B cell (primary cell): ENCODE measurements around the gene KCNT2. TPM values are rescaled to one million over a fixed set of nuclear protein-coding genes. Genes with fewer than 3 reads are reported as not detected.

Source experiments
- ATAC-seq: fragments of 200-7000 bp; cut with Tn5 transposase; one replicate; pipeline ENCODE4 v1.10.0; 2021; ENCODE audit warnings: low read depth, mild to moderate bottlenecking, moderate number of reproducible peaks, moderate library complexity
- CTCF ChIA-PET: fragments of 350-600 bp; sonication (Branson Sonifier 250); formaldehyde crosslinking; loops from one replicate; lab custom pipeline; 2021; ENCODE audit warnings: antibody characterized with exemption, inconsistent platforms; lab: Charles Lee
- POLR2A ChIA-PET: fragments of 350-600 bp; sonication (Branson Sonifier 250); formaldehyde crosslinking; loops from one replicate; lab custom pipeline; 2021; ENCODE audit warnings: antibody characterized with exemption; lab: Charles Lee
- DNase-seq: peaks from one replicate; pipeline ENCODE4 v3.0.0; 2013
- H2AFZ ChIP-seq: 2 replicates; pipeline ENCODE4 v1.6.1; 2012; ENCODE audit warnings: mild to moderate bottlenecking, low read depth, low read length; ENCODE audit not compliant: insufficient read depth, poor library complexity, severe bottlenecking
- H3K27ac ChIP-seq, 2 donors: 1 replicate in 1 of 2; 2 replicates in 1 of 2; pipeline ENCODE4 v1.5.1; 2012 to 2013; ENCODE audit warnings: low read length in 2 of 2, mild to moderate bottlenecking in 2 of 2, moderate library complexity in 1 of 2
- H3K27me3 ChIP-seq, 4 experiments: fragments of 200-600 bp in 1 of 4; sonication (generic) in 1 of 4; replicated peaks in 1 of 4; 1 replicate in 2 of 4; 2 replicates in 2 of 4; pipeline versions ENCODE4 v1.6.1 to v1.7.0; 2013 to 2016; ENCODE audit warnings: low read length in 3 of 4, mild to moderate bottlenecking in 2 of 4, mixed read lengths in 1 of 4, moderate library complexity in 1 of 4; ENCODE audit not compliant: insufficient read depth in 4 of 4, control insufficient read depth in 3 of 4; ENCODE audit errors: control extremely low read depth in 1 of 4
- H3K36me3 ChIP-seq, 2 experiments: replicated peaks in 1 of 2; 1 replicate in 1 of 2; 2 replicates in 1 of 2; pipeline versions ENCODE4 v1.6.1 to v1.7.1; 2013; ENCODE audit warnings: low read length in 1 of 2; ENCODE audit not compliant: insufficient read depth in 2 of 2, control insufficient read depth in 1 of 2; ENCODE audit errors: control extremely low read depth in 1 of 2, extremely low read depth in 1 of 2
- H3K4me1 ChIP-seq, 2 donors: fragments of 200-600 bp in 1 of 2; sonication (generic) in 1 of 2; 1 replicate in 1 of 2; 2 replicates in 1 of 2; pipeline versions ENCODE4 v1.5.1 to v1.6.1; 2013 to 2017; ENCODE audit warnings: low read length in 2 of 2; ENCODE audit not compliant: control insufficient read depth in 2 of 2, insufficient read depth in 2 of 2
- H3K4me2 ChIP-seq: replicated peaks from 2 replicates; pipeline ENCODE3; 2012; ENCODE audit warnings: mild to moderate bottlenecking, low read depth, low read length; ENCODE audit not compliant: poor library complexity, severe bottlenecking
- H3K4me3 ChIP-seq, 5 experiments: fragments of 200-600 bp in 1 of 5; sonication (generic) in 1 of 5; 1 replicate in 3 of 5; 2 replicates in 2 of 5; pipeline versions ENCODE4 v1.5.1 to v1.7.0; 2011 to 2016; ENCODE audit warnings: low read length in 4 of 5, mild to moderate bottlenecking in 4 of 5, low read depth in 2 of 5, control low read depth in 1 of 5, moderate library complexity in 1 of 5; ENCODE audit not compliant: insufficient read depth in 1 of 5; ENCODE audit errors: control extremely low read depth in 1 of 5, extremely low read depth in 1 of 5
- H3K79me2 ChIP-seq: fragments of 200-600 bp; sonication (generic); one replicate; pipeline ENCODE4 v1.6.0; 2016; ENCODE audit warnings: low read length; ENCODE audit not compliant: control insufficient read depth, insufficient read depth
- H3K9ac ChIP-seq: fragments of 200-600 bp; sonication (generic); 2 replicates; pipeline ENCODE4 v1.6.1; 2017; ENCODE audit warnings: mild to moderate bottlenecking, low read length, moderate library complexity
- H3K9me3 ChIP-seq, 3 donors: one replicate each; pipeline versions ENCODE4 v1.6.1 to v1.7.1; 2013; ENCODE audit warnings: low read length in 2 of 3; ENCODE audit not compliant: control insufficient read depth in 2 of 3, insufficient read depth in 1 of 3; ENCODE audit errors: control extremely low read depth in 1 of 3
- H4K20me1 ChIP-seq: 2 replicates; pipeline ENCODE4 v1.6.0; 2012; ENCODE audit warnings: mild to moderate bottlenecking, low read length; ENCODE audit not compliant: insufficient read depth, control insufficient read depth, poor library complexity, severe bottlenecking
- H3K27ac Mint-ChIP-seq: one replicate; pipeline ENCODE4 v1.8.0; 2021; ENCODE audit warnings: mixed read lengths
- H3K27me3 Mint-ChIP-seq: one replicate; pipeline ENCODE4 v1.8.0; 2021; ENCODE audit warnings: mixed read lengths
- H3K4me1 Mint-ChIP-seq: one replicate; pipeline ENCODE4 v1.8.0; 2021; ENCODE audit warnings: mixed read lengths
- H3K4me3 Mint-ChIP-seq: one replicate; pipeline ENCODE4 v1.8.0; 2021; ENCODE audit warnings: mixed read lengths
- H3K9me3 Mint-ChIP-seq: one replicate; pipeline ENCODE4 v1.8.0; 2022; ENCODE audit warnings: mixed read lengths; ENCODE audit not compliant: insufficient read depth
- CTCF ChIP-seq: fragments of 200-600 bp; IDR thresholded peaks from one replicate; pipeline ENCODE4 v1.8.0; 2022; ENCODE audit warnings: antibody characterized with exemption, mild to moderate bottlenecking
- EZH2 ChIP-seq: IDR thresholded peaks from 2 replicates; pipeline ENCODE4 v1.6.1; 2012; ENCODE audit warnings: borderline replicate concordance, low read depth, mild to moderate bottlenecking, moderate library complexity, low read length; ENCODE audit not compliant: insufficient read depth, poor library complexity, severe bottlenecking
- WGBS: methylation state at CpG from one replicate; pipeline ENCODE4 v1.1.5; 2013; ENCODE audit warnings: missing lambda C conversion rate; ENCODE audit not compliant: insufficient coverage; 5-methylcytosine and 5-hydroxymethylcytosine counted together
- intact Hi-C: fragments of 100-400 bp; cut with micrococcal nuclease; formaldehyde crosslinking; loops from one replicate; pipeline ENCODE4 v1.10.0; 2022
- polyA plus RNA-seq: library from polyadenylated mRNA; depleted of rRNA; stranded (reverse); fragments of >200 nt; gene quantifications from 2 replicates; pipeline ENCODE4 v1.2.3, GENCODE V29; 2012
- total RNA-seq, 2 donors: library from RNA; stranded (reverse); fragments of 120-200 nt in 1 of 2; gene quantifications; 1 replicate in 1 of 2; 2 replicates in 1 of 2; pipeline versions ENCODE4 v1.2.3 to v1.2.4, GENCODE V29; 2013 to 2022

Gene KCNT2
- total and polyA plus RNA-seq, 2 donors (not counting 1 experiment from before 2014, with no cell fraction given): not detected

- Mint-ChIP-seq H3K9me3 (no peaks in the 10 kb centered on the region), H3K4me3 (no peak overlapping the region), H3K27ac (no peak overlapping the region), H3K4me1 (no peaks in the 10 kb centered on the region), H3K27me3 (no peaks in the 10 kb centered on the region)
- Histone ChIP-seq H3K27ac (no peak overlapping the region), H3K79me2 (no peaks in the 10 kb centered on the region), H3K9ac (no peak overlapping the region), H3K4me2 (no peak overlapping the region), H3K4me1 (no peaks in the 10 kb centered on the region), H2AFZ (no peak overlapping the region), H3K36me3 (no peaks in the 10 kb centered on the region), H3K9me3 (no peaks in the 10 kb centered on the region), H4K20me1 (no peaks in the 10 kb centered on the region), H3K4me3 (no peak overlapping the region), H3K27me3 (no peaks in the 10 kb centered on the region)
- CTCF ChIA-PET: no interaction called here
- no peak for ATAC-seq
- 0% methylated on average over 1 of the region's 7 CpGs for WGBS
- no peak for TF ChIP-seq EZH2
- TF ChIP-seq CTCF: no peak
- DNase-seq: no peak
- POLR2A ChIA-PET: no interaction called here
- intact Hi-C loops: no loop called here
Observed at GRCh38 chr1:196400478-196401451, 207.5 kb downstream of the KCNT2 start.

- no peaks in the 10 kb centered on the region for H3K36me3 ChIP-seq
- no peak for TF ChIP-seq CTCF
- TF ChIP-seq EZH2: no peak
- ATAC-seq (no peak), DNase-seq (no peak)
- CTCF ChIA-PET: no interaction called here
- H3K79me2 ChIP-seq: no peaks in the 10 kb centered on the region
- no peaks in the 10 kb centered on the region for H3K27me3 Mint-ChIP-seq
- WGBS: 80% methylated on average over 1 of the region's 2 CpGs
- H3K9me3 Mint-ChIP-seq: no peaks in the 10 kb centered on the region
- intact Hi-C loops: no loop called here
- POLR2A ChIA-PET: no interaction called here
- H3K4me2 ChIP-seq: no peak overlapping the region
- no peak overlapping the region for H2AFZ ChIP-seq
- no peak overlapping the region for H3K4me3 ChIP-seq
- H4K20me1 ChIP-seq: no peaks in the 10 kb centered on the region
- no peaks in the 10 kb centered on the region for H3K27me3 ChIP-seq
- no peak overlapping the region for H3K27ac Mint-ChIP-seq
- no peaks in the 10 kb centered on the region for H3K9me3 ChIP-seq
- H3K4me1 Mint-ChIP-seq: no peaks in the 10 kb centered on the region
- no peak overlapping the region for H3K9ac ChIP-seq
- H3K27ac ChIP-seq: no peak overlapping the region
- no peak overlapping the region for H3K4me3 Mint-ChIP-seq
- H3K4me1 ChIP-seq: no peaks in the 10 kb centered on the region
Observed at GRCh38 chr1:196399713-196400112, 208.5 kb downstream of the KCNT2 start.
